A549 (cell line): Measurements from ENCODE around the gene TBPL2.

ENCODE experiments used
- EP300 ChIP-seq, 2 experiments: fragments of >200 bp; sonication (Bioruptor Twin); formaldehyde crosslinking; IDR thresholded peaks; 2 replicates in 1 of 2; 3 replicates in 1 of 2; pipeline ENCODE4 v1.6.1; 2016 to 2017
- ESRRA ChIP-seq: fragments of 150-350 bp; IDR thresholded peaks from 2 replicates; pipeline ENCODE4 v1.6.1; 2014; ENCODE audit warnings: mild to moderate bottlenecking, low read length, borderline replicate concordance
- MAX ChIP-seq: IDR thresholded peaks from 2 replicates; pipeline ENCODE4 v1.6.1; 2012
- RAD21 ChIP-seq, 2 experiments: fragments of >200 bp in 1 of 2; sonication (Bioruptor Twin) in 1 of 2; formaldehyde crosslinking in 1 of 2; IDR thresholded peaks in 1 of 2; conservative IDR thresholded peaks in 1 of 2; 2 replicates in 1 of 2; 3 replicates in 1 of 2; pipeline ENCODE4 v1.6.1; 2012 to 2018; ENCODE audit warnings: inconsistent platforms in 1 of 2
- ZSCAN20 ChIP-seq: fragments of 250-450 bp; sonication (Bioruptor Pico); IDR thresholded peaks from 2 replicates; pipeline ENCODE4 v1.8.0; 2022; ENCODE audit warnings: mild to moderate bottlenecking, moderate library complexity
- TF ChIP-seq, protein P1 (sequence below): fragments of >200 bp; sonication (Bioruptor Twin); formaldehyde crosslinking; IDR thresholded peaks from 3 replicates; pipeline ENCODE4 v1.5.1; 2016

DNA sequence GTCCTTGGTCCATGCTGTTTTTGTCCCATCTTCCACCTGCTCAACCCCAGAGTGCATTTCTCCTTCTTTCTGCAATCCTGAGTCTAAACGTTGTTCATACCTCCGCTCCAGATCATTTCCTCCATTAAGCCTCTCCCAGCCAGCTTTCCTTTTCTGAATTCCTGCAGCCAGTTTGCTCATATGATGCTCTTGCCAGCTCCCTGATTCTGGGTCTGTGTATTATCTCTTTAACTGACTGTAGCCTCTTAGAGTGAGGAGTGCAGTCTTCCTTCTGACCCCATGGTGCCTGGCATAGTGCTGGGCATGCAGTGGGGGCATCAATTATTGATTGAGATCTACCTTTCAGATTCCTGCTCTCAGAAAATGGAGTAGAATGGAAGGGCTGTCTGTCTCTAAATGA lies 11.5 kb upstream of the TBPL2 start:
- TF ChIP-seq, protein P1, sequence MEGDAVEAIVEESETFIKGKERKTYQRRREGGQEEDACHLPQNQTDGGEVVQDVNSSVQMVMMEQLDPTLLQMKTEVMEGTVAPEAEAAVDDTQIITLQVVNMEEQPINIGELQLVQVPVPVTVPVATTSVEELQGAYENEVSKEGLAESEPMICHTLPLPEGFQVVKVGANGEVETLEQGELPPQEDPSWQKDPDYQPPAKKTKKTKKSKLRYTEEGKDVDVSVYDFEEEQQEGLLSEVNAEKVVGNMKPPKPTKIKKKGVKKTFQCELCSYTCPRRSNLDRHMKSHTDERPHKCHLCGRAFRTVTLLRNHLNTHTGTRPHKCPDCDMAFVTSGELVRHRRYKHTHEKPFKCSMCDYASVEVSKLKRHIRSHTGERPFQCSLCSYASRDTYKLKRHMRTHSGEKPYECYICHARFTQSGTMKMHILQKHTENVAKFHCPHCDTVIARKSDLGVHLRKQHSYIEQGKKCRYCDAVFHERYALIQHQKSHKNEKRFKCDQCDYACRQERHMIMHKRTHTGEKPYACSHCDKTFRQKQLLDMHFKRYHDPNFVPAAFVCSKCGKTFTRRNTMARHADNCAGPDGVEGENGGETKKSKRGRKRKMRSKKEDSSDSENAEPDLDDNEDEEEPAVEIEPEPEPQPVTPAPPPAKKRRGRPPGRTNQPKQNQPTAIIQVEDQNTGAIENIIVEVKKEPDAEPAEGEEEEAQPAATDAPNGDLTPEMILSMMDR, result no peak
- no peak for TF ChIP-seq MAX
- no peak for TF ChIP-seq RAD21 (conservative IDR thresholded peaks at IDR 0.05 in 1 of 2, IDR thresholded peaks at IDR 0.05 in 1 of 2)
- TF ChIP-seq ZSCAN20 (CRISPR knock-in tag), result no peak
- no peak for TF ChIP-seq EP300 (IDR thresholded peaks at IDR 0.05)
- TF ChIP-seq ESRRA, result no peak
